EH (cell line): Measurements from ENCODE around the gene PLCB2.
A peak's percentile ranks its signal among the peaks of the same experiment; 100 is the strongest.

Experiments used
- DNase-seq: peaks from one replicate; pipeline ENCODE4 v3.0.0-alpha.2; 2015; ENCODE audit warnings: low read depth

PLCB2 gene

DNA sequence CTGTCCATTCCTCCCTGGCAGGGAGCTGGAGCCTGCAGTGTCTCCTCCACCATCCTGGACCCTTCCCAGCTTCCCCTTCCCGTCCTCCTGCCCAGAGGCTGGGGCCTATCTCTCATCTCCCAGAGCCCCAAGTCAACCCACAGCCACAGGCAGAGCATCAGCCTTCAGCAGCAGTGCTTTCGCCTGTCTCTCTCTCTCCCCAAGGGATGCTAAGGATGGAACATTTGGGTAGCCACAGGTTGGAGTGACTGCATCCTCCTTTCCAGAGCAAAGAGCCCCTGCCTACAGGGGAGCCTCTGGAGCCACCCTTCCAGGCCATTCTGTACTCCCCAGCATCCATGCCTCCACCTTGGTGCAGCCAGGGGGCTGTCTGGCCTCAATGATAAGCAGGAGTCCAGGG lies 4.2 kb downstream of the PLCB2 start:
- no peak for DNase-seq

DNA sequence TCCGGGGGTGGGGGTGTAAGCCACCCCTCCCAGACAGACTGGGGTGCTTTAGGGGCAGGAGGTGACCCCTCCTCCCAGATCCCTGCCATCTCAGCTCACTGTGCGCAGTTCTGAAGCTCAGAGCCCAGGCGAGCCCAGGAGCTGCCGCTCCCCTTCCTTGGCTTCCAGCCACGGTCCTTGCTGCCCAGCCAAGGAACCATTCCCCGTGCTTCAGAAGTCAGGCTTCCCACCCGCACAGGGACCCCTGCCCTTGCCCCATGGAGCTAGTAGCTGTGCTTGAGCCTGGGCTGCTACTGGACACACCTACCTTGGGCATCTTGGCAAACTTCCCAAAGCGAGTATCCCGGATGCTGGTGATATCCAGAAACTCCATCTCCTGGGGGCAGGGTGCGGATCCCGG lies 4.8 kb downstream of the PLCB2 start:
- DNase-seq: no peak

DNA sequence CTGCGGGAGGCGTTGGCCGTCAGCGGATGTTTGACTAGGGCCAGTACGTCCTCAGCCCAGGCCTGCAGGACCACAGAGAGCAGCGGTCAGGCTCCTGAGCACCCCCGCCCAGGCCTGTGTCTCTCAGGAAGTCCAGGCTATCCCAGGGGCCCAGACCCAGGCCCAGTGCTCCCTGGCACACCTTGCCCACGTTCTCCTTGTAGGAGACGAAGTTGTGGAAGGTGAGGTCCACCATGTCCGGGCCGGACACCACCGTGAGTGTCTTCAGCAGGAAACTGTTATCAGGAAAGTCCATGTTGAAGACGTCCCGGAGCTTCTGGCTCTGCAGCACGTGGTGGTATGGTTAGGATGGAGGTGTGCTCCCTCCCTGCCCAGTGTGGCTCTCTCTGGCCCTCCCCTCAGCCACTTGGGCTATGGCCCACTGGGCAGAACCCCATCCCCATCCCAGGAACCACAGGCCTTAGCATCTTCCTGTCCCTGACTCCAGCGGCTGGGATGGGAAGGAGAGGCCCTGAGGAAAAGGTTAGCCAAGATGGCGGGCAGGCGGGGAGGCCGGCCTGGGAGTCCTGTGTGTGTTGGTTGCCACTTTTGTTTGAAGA lies 5.3 kb downstream of the PLCB2 start:
- DNase-seq: no peak

DNA sequence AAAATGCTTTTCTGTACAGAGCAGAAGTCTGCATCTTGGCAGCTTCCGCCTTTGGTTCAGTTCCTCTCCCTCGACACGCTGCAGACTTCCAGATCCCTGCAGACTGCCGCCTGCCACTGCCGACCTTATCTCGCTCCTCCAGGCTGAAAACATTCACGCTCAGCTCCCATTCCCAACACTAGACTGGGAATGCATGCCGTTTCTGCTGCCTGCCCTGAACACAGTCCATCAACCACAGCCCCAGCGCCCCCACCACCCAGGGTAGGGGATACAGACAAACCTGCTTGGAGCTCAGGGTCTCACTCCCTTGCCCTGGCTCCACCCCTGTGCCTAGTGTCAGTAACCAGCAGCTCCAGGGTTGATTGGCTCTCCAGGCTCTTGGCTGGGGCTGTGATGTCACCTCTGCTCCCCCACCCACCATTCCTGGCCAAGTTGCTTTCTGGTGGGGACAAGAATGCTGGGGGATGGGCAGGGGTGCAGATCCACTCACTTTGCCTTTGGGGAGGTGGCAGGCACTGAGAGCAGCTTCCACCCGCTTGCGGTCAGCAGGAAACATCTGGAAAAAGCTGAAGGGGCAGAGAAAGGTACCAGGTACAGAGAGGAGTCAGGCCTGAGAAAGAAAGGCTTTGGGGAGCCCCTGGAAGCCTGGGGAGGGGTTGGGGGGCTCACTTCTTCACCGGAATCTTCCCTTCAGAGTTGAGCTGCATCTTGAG lies 6.1 kb downstream of the PLCB2 start:
- DNase-seq: no peak

DNA sequence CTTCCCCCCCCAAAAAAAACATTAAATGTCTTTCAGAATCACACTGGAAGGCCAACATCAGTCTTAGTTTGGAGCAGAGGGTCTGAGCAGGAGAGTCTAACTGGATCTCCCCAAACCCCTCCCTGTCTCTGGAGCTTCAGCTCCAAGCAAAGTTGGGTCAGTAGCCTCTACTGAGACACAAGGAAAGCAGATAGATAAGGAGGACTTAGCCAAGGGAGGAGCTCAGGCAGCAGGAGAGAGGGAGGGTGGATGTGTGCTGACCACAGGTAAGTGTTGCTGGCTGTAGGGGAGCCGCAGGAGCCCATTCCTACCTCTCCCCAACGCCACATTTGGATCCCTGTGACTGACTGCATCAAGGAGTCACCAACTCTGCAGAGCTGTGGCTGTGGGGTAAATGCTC lies 7.0 kb downstream of the PLCB2 start:
- no peak for DNase-seq

DNA sequence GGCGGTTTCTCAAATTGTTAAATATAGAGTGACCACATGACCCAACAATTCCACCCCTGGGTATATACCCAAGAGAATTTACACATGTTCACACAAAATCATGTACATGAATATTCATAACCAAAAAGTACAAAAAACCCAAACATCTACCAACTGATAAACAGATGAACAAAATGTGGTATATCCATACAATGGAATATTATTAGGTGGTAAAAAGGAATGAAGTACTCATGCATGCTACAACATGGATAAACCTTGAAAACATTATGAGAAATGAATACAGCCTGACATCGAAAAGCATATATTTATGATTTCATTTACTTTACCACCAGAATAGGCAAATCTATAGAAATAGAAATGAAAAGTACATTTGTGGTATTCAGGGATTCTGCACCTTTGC lies 7.4 kb downstream of the PLCB2 start:
- no peak for DNase-seq

DNA sequence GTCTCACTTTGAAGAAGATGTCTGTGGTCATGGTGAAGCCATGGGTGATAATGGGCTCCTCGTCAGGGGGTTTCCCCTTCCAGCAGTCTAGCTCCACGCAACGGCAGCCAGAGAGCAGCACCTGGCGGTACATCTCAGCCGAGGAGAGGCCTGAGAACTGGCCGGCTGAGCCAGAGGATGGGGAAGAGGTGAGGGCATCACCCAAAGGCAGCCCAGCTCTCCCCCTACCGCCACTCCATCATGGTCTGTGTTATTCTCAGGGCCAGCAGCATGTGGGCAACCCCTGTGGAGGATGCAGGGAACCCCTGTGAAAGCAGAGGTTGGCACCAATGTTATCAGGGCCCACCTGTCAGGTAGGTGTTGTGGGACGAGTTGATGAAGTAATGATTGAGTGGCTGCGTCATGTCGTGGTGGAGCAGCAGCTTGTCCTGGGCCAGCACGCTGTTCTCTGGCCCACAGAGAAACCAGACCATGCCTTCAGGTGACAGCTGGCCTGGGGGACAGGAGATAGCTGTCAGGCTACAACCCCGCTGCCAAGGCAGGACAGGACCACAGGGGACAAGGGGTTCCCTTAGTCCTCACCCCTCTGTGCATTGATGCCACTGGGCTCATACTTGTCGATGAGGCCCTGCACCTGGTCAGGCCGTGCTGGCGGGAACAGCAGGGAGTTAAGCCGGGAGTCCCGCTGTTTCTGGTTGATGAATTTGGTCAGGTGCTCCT lies 9.4 kb downstream of the PLCB2 start:
- DNase-seq: no peak

DNA sequence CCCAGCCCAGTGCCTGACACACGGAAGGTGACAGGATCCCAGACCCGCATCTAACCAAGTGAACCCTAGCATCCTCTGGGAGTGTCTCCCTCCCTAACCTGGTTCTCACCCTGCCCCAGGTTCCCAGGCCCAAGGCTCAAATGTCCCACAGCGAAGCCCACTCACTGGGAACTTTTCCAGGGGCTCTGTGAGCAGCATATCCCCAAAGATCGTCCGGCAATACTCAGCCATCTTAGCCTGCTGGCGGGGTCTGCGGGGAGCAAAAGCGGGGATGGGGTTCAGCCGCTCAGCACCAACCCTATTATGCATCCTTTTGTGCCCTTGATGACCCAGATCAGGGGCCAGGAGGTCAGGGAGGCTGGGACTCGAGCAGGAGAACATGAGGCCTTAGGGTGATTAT lies 10.4 kb downstream of the PLCB2 start:
- DNase-seq: no peak

DNA sequence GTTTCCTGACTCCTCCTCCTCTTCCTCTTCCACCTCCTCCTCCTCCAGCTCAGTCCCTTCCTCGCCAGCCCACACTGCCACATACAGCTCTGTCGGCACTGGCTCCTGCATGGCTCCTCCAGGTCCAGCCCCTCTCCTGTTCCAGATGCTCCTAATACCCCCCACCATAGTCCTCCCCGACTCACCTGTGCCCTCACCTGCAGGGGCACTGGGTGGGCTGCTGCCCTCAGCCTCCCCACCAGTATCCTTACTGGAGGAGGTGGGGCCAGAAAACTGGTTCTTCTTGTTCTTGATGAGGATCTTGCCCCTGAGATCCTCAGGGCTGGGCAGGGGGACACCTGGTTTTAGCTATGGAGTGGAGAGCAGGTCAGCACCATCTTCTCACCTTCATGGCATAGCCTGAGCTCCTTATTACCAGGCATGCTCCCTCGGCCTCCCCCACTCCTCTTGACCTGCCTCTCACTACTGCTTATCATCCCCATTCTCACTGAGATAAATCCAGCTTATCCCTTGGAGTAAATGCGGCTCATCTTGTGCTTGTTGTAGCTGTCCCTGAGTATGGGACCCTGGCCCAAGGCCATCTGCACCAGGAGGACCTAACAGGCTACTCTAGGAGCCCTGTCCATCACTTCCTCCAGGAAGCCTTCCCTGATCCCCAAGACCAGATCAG lies 11.0 kb downstream of the PLCB2 start:
- no peak for DNase-seq

DNA sequence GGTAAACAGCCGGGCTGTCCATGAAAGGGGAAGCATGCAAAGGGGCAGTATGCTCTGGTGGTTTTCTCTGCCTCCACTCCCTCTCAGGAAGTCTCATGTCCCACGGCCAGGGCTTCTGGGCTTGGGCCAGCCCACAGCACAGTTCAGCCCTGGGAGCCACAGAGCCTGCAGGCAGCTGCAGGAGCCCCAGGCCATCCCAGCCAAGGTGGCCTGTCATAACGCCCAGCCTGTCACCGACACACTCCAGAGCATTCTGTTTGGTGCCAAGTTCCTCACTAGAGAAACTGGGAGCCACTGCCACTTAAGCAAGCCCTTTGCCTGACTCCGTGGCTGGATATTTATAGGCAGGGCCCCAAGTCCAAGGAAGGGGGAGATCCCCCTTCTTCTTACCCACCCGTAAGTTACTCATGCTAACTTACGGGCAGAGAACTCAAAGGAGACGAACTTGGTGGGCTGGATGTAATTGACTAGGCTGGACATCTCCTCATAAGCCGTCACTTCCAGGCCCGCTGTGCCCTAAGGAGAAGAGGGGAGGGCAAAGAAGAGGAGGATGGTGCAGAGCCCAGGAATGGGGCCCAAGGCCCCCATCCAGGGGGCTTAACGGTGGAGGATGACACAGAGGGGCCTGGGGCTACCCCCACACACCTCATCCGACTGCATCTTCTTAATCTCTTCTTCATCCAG lies 11.7 kb downstream of the PLCB2 start:
- DNase-seq: no peak

DNA sequence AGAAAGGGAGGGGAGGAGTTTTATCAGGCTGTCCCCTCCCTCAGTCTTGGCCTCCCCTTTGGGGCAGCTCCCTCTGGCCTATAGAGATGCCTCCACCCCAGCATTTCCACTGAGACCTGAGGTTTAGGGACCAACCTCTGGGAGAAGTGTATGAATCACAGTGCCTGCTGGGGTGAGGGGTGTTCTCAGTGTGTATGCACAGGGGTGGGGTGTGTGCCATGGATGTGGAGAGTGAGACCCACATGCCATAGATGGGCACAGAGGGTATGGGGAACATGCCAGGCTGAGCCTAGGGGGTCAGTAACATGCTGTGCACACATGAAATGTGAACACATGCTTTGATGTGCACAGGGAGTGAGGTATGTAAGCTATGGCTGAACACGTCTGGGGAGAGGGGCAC lies 12.4 kb downstream of the PLCB2 start:
- no peak for DNase-seq

DNA sequence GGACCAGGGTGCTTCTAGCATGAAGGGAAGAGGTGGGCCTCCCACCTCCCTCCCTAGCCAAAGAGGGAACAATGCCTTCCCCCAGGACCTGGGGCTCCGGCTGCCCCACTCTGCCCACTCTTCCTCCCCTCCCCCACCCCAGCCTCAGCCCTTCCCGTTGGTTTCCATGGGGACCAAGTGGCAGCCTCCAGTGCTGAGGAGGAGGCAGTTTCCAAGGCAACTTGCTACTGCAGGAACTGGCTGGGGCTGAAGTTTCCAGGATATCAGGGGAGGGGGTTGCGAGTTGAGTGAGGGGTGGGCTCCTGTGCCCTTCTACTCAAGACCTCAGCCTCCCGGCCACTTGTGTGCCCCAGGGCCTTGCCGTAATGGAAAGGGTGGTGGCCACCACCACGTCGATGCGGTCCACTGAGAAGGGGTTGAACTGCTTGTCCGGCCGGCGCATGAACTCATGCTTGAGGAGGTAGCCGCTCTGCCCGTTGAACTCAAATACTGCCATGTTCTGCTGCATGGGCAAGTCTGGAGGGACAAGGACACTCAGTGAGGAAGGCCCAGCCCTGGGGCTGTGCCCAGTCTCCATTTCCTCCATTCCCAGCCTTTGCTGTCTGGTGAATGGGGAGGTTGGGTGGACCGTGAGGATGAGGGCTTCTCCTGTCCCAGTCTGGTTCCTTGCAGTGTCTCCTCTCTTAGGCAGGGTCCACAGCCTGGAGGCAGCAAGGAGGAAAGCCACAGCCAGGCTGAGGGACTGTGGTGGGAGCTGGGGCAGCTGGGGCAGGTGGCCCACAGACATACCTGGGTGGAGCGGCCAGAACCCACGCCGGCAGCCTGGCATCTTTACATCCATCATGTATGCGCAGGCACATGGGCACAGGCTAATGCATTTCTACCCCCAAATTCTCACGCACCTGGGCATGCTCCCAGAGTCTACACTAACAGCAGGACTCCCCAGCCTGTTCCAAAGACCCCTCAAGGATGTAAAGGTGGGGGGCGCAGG lies 13.5 kb downstream of the PLCB2 start:
- DNase-seq: no peak

DNA sequence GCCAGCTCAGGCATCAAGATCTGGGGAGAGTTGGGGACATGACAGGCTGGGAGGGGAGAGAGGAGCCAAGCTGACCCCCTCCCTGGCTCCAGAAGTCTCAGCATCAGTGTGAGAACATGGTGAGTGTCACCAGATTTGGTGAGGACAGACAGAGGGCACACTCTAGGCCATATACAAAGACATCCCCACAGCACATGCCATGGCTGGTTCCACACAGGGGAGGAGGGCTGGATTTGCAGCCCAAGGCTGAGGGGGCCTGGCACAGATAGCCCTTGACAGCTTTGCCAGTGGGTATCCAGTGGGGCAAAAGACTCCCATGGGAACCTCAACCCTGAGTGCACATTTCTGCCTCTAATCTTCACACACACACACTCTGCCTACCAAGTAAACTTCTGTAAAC lies 14.7 kb downstream of the PLCB2 start:
- DNase-seq: no peak

DNA sequence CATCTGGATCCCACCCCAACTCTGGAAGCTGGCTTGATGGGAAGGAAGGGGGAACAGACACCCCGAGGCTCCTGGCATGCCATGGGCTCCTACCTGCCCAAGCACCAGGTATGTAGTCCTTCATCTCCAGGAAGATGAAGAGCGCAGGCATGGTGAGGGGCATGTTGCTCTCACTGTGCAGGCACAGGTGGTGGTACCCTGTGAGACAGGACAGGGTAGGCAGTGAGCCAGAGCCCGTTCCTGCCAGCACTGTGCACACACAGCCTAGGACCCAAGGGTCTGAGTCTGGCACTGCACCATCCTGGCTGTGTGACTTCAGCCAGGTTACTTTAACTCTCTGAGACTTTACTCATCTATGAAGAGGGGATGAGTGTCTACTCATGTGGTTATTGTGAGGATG lies 15.5 kb downstream of the PLCB2 start:
- DNase-seq: no peak

DNA sequence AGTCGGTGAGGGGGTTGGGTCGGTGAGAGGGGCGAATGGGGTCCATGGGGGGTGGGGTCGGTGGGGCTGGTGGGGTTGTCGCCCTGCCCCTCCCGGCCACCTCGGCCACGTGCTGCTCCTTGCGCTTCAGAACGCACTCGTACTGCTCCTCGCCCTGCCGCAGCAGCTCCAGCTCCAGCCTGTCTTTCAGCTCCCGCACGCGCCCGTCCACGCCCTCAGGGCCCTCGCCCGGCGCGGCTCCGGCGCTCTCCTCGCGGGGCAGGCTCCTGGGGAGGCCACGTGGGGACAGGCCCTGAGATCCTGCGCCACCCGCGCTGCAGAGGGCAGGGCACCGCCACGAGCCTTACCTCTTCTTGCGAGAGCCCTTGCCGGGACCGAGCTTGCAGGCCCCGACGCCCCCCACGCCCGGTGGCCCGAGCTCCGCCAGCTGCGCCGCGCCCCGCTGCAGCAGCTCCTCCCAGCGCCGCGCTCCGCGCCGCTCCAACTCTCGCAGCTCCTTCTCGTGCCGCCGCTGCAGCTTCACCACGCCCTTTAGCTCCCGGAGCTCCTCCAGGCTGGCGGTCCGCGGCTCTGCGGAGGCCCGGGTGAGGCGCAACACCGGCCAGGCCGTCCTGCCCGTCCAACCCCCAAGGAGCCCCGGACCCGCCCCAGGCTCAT lies 16.7 kb downstream of the PLCB2 start:
- DNase-seq: peak; percentile 69

DNA sequence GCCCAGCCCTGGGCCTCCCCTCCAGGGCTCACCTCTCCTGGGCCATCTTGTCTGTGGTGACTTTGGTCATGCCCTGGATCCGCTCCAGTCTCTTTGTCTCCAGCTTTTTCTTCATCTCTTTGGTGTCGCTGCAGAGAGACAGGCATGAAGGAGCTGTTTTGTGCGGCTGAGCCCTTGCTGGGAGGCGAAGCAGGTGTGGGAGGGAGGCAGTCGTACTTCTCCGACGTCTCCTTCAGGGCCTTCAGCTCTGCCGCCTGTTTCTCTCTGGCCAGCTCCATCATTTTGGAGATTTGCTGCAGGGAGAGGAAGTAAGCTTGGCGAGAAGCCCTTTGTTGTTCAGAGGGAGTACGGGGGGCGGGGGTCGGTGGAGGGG lies 17.2 kb downstream of the PLCB2 start:
- DNase-seq: no peak

DNA sequence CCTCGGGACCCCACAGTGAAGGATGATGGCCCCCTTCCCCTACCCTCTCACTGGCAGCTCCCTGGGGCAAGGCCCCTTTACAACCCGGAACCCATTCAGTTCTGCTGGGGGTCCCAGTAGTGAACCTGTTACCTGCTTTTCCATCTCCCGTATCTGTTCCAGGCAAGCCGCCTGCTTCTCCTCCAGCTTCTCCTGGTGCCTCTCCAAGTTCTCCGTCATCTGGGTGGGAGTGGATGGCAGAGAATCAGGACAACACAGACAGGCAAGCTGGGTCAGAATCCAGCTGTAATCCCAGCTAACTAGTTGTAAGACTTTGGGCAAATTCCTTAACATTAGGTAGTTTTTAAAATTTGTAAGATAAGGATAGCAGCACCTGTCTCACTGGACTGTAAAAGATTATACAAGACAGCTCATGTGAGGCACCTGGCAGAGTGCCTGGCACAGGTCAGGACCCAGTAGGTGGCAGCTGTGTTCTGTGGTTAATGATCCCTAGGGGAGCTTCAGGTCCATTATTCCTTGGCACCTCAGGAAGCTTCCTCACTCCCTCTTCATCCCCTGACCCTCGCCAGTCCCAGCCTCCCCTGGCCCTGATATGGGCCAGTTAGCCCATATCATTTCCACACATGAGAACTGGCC lies 18.5 kb downstream of the PLCB2 start:
- no peak for DNase-seq

DNA sequence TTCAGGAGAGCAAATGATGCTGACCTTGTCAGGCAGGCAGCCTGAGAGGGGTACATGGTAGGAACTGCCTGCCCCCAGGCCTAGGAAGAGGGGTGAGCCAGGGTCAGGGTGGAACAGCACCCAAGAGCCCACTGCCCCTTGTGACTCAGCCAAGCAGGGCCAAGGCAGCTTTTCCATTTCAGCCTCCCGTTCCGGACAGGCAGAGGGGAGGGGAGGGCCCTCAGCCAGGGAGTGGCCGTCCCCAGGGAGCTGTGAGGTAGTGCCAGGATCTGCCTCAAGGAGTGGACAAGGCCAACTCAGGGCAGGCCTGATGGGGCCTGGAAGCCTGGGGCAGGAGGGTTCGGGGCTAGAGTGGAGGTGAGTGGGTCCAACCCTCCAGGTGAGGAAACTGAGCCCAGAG lies 19.8 kb downstream of the PLCB2 start:
- no peak for DNase-seq

DNA sequence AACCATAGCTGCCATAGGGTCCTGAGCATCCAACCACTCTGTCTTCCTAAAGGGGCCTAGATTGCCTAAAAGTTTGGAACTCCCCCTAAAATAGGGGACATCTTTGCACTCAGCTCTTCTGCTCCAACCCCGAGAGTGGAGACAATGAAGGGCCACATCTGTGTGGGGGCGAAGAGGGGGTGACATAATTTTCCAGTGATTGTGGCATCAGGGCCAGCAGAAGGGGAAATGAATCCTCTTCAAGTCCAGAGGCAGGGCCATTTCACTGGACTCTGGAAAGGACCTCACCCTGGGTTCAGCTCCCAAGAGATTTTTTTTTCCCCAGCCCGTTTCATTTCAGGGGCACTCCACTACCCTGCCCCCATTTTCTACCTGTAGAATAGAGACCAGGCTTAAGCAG lies 20.2 kb downstream of the PLCB2 start:
- no peak for DNase-seq

DNA sequence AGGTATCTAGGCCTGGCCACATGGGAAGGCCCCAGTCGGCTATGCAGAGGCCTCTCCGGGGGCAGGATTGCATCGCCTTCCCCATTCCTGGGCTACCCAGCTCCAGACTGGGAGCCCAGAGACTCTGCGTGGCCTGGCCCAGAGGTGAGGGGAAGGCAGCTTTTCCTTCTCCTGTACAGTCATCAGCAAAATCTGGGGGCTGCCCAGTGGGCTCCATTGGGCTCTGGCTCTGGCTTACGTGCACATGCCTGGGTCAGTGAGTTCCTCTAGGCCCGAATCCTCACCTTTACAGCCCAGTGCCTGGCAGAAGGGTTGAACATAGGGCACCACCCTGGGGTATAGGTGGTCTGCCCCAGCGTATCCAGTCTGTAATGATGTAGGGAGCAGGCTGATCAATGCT lies 20.9 kb downstream of the PLCB2 start:
- no peak for DNase-seq
